Measurements from ENCODE around the gene ADH1A. TPM values are rescaled to one million over a fixed set of nuclear protein-coding genes. Genes with fewer than 3 reads are reported as not detected.
"Not testable (repeated sequence)": the region's sequence is repeated elsewhere in the genome, so short reads cannot be mapped to it uniquely, and the experiment has no call there.

ADH1A gene
- total RNA-seq, 2 experiments from 2014 or later, result not detected

DNA sequence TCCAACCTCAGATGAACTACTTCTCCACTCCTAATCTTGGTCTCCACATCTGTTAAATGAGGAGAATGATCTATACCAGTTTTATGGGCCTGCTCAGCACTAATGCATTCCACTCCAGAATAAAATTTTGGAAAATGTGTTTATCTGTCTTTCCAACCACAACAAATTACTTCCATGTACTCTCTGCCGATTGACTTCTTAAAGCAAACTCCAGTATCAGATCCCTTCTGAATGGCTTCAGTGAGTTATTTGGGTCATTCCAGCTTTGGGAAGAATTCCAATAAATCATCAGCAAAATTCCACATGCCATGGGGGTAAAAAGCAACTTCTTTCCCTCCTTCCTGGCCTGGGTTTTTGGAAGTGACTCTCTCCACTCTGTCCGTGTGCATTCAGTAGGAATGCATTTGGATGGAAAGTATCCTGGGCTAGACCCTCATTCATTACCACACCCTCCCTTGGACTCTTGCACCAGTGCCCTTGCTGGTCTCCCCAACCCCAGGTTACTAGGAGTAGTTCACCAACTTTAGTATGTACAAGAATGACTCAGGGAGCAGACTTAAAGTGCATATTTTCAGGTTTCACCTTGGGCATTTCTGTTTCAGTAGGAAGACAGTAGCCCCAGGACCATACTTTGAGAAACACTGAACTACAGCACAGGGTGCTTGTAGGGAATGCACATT is 56.3 kb downstream of the ADH1A start:
- intact Hi-C loops (cut with micrococcal nuclease; ENCODE audit: unreplicated experiment), result no loop called here
- H3K4me1 ChIP-seq (ENCODE audit: insufficient read depth, low read length, poor library complexity, severe bottlenecking), result no peaks in the 10 kb centered on the region
- no peak overlapping the region for H3K27ac ChIP-seq (ENCODE audit: low read depth, low read length, poor library complexity, severe bottlenecking)
- no peak overlapping the region for H3K4me2 ChIP-seq (ENCODE audit: low read length)
- no peaks in the 10 kb centered on the region for H3K9me3 ChIP-seq (ENCODE audit: low read length)
- no peaks in the 10 kb centered on the region for H3K36me3 ChIP-seq (ENCODE audit: insufficient read depth, low read length)
- BruUV-seq (replicated peaks), result no TSS peak
- no peak overlapping the region for H3K4me3 ChIP-seq (ENCODE audit: low read depth, low read length, poor library complexity, severe bottlenecking)
- CTCF ChIA-PET (ENCODE audit: unreplicated experiment), result no interaction called here
- no peak overlapping the region for H2AFZ ChIP-seq (ENCODE audit: low read length)
- no peak for DNase-seq (ENCODE audit: low spot score)
- POLR2A ChIA-PET, result interaction anchor here (1.2 kb wide), 1 partner anchor 9 kb away, joined by 3 read pairs; no protein-coding TSS in a partner anchor
- H3K9me2 ChIP-seq (ENCODE audit: insufficient read depth, low read length), result no peaks in the 10 kb centered on the region
- TF ChIP-seq, protein P1, sequence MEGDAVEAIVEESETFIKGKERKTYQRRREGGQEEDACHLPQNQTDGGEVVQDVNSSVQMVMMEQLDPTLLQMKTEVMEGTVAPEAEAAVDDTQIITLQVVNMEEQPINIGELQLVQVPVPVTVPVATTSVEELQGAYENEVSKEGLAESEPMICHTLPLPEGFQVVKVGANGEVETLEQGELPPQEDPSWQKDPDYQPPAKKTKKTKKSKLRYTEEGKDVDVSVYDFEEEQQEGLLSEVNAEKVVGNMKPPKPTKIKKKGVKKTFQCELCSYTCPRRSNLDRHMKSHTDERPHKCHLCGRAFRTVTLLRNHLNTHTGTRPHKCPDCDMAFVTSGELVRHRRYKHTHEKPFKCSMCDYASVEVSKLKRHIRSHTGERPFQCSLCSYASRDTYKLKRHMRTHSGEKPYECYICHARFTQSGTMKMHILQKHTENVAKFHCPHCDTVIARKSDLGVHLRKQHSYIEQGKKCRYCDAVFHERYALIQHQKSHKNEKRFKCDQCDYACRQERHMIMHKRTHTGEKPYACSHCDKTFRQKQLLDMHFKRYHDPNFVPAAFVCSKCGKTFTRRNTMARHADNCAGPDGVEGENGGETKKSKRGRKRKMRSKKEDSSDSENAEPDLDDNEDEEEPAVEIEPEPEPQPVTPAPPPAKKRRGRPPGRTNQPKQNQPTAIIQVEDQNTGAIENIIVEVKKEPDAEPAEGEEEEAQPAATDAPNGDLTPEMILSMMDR (conservative IDR thresholded peaks at IDR 0.05; ENCODE audit: low read length), result no peak
- TF ChIP-seq EZH2phosphoT487 (IDR thresholded peaks at IDR 0.05; ENCODE audit: borderline replicate concordance, low read depth, low read length), result no peak
- no peaks in the 10 kb centered on the region for H4K20me1 ChIP-seq (ENCODE audit: insufficient read depth, low read length)
- no peaks in the 10 kb centered on the region for H3K79me2 ChIP-seq (ENCODE audit: insufficient read depth, low read depth, low read length)

DNA sequence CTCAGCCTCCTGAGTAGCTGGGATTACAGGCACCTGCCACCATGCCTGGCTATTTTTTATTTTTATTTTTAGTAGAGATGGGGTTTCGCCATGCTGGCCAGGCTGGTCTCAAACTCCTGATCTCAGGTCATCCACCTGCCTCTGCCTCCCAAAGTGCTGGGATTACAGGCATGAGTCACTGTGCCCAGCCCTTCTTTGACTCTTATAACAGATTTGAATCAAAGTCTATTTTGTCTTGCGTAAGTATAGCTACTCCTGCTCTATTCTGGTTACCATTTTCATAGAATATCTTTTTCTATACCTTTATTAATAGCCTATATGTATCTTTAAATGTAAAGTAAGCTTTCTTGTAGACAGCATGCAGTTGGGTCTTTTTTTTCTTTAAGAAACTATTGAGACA is 57.4 kb downstream of the ADH1A start:
- H4K20me1 ChIP-seq (ENCODE audit: insufficient read depth, low read length); BruUV-seq (replicated peaks); H3K36me3 ChIP-seq (ENCODE audit: insufficient read depth, low read length); DNase-seq (ENCODE audit: low spot score); H3K27ac ChIP-seq (ENCODE audit: low read depth, low read length, poor library complexity, severe bottlenecking); intact Hi-C loops (cut with micrococcal nuclease; ENCODE audit: unreplicated experiment); H3K4me1 ChIP-seq (ENCODE audit: insufficient read depth, low read length, poor library complexity, severe bottlenecking); H3K4me2 ChIP-seq (ENCODE audit: low read length); H2AFZ ChIP-seq (ENCODE audit: low read length); H3K79me2 ChIP-seq (ENCODE audit: insufficient read depth, low read depth, low read length); H3K9me3 ChIP-seq (ENCODE audit: low read length); H3K4me3 ChIP-seq (ENCODE audit: low read depth, low read length, poor library complexity, severe bottlenecking); H3K9me2 ChIP-seq (ENCODE audit: insufficient read depth, low read length); CTCF ChIA-PET (ENCODE audit: unreplicated experiment): not testable (repeated sequence)
- POLR2A ChIA-PET, result interaction anchor here (1.2 kb wide), 1 partner anchor 10 kb away, joined by 3 read pairs; no protein-coding TSS in a partner anchor

DNA sequence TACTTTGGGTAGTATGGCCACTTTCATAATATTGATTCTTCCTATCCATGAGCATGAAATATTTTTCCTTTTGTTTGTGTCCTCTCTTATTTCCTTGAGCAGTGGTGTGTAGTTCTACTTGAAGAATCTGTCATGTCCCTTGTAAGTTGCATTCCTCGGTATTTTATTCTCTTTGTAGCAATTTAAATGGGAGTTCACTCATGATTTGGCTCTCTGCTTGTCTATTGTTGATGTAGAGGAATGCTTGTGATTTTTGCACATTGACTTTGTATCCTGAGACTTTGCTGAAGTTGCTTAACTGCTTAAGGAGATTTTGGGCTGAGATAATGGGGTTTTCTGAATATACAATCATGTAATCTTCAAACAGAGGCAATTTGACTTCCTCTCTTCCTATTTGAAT is 62.1 kb downstream of the ADH1A start:
- H4K20me1 ChIP-seq (ENCODE audit: insufficient read depth, low read length); H2AFZ ChIP-seq (ENCODE audit: low read length); DNase-seq (ENCODE audit: low spot score); H3K4me1 ChIP-seq (ENCODE audit: insufficient read depth, low read length, poor library complexity, severe bottlenecking); H3K4me2 ChIP-seq (ENCODE audit: low read length); H3K36me3 ChIP-seq (ENCODE audit: insufficient read depth, low read length); H3K27ac ChIP-seq (ENCODE audit: low read depth, low read length, poor library complexity, severe bottlenecking); H3K9me3 ChIP-seq (ENCODE audit: low read length); H3K9me2 ChIP-seq (ENCODE audit: insufficient read depth, low read length); POLR2A ChIA-PET; CTCF ChIA-PET (ENCODE audit: unreplicated experiment); intact Hi-C loops (cut with micrococcal nuclease; ENCODE audit: unreplicated experiment); BruUV-seq (replicated peaks); H3K4me3 ChIP-seq (ENCODE audit: low read depth, low read length, poor library complexity, severe bottlenecking); H3K79me2 ChIP-seq (ENCODE audit: insufficient read depth, low read depth, low read length): not testable (repeated sequence)

DNA sequence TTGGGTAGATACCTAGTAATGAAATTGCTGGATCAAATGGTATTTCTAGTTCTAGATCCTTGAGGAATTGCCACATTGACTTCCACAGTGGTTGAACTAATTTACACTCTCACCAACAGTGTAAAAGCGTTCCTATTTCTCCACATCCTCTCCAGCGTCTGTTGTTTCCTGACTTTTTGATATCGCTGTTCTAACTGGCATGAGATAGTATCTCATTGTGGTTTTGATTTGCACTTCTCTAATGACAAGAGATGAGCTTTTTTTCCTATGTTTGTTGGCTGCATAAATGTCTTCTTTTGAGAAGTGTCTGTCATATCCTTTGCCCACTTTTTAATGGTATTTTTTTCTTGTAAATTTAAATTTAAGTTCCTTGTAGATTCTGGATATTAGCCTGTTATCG is 63.1 kb downstream of the ADH1A start:
- H3K27ac ChIP-seq (ENCODE audit: low read depth, low read length, poor library complexity, severe bottlenecking); H2AFZ ChIP-seq (ENCODE audit: low read length); H3K36me3 ChIP-seq (ENCODE audit: insufficient read depth, low read length); H3K4me2 ChIP-seq (ENCODE audit: low read length); DNase-seq (ENCODE audit: low spot score); H3K79me2 ChIP-seq (ENCODE audit: insufficient read depth, low read depth, low read length); H4K20me1 ChIP-seq (ENCODE audit: insufficient read depth, low read length); intact Hi-C loops (cut with micrococcal nuclease; ENCODE audit: unreplicated experiment); H3K9me3 ChIP-seq (ENCODE audit: low read length); CTCF ChIA-PET (ENCODE audit: unreplicated experiment); H3K9me2 ChIP-seq (ENCODE audit: insufficient read depth, low read length); H3K4me1 ChIP-seq (ENCODE audit: insufficient read depth, low read length, poor library complexity, severe bottlenecking); BruUV-seq (replicated peaks); H3K4me3 ChIP-seq (ENCODE audit: low read depth, low read length, poor library complexity, severe bottlenecking); POLR2A ChIA-PET: not testable (repeated sequence)

Other genes with a start within 250 kb of the ADH1A start
- gene ADH5, start 202.2 kb downstream of the ADH1A start, total RNA-seq (2014; rRNA removed; shearing (Covaris generic)), result 50.0 and 62.6 TPM in 2 replicates
- gene ADH5, start 202.2 kb downstream of the ADH1A start, total RNA-seq (2022), result 84.5 and 88.6 TPM in 2 replicates
- gene ADH4, start 146.7 kb downstream of the ADH1A start, total RNA-seq (2014; rRNA removed; shearing (Covaris generic)), result not detected in 2 replicates
- gene ADH4, start 146.7 kb downstream of the ADH1A start, total RNA-seq (2022), result not detected in 2 replicates
- not detected in 2 replicates for gene ADH6, start 71.7 kb downstream of the ADH1A start, total RNA-seq (2014; rRNA removed; shearing (Covaris generic))
- gene ADH6, start 71.7 kb downstream of the ADH1A start, total RNA-seq (2022), result not detected in 2 replicates
- not detected in 2 replicates for gene ADH1B, start 30.4 kb upstream of the ADH1A start, total RNA-seq (2014; rRNA removed; shearing (Covaris generic))
- gene ADH1B, start 30.4 kb upstream of the ADH1A start, total RNA-seq (2022), result not detected in 2 replicates
- gene ADH1C, start 61.8 kb upstream of the ADH1A start, total RNA-seq (2014; rRNA removed; shearing (Covaris generic)), result not detected in 2 replicates
- gene ADH1C, start 61.8 kb upstream of the ADH1A start, total RNA-seq (2022), result not detected in 2 replicates
- gene ADH7, start 144.4 kb upstream of the ADH1A start, total RNA-seq (2014; rRNA removed; shearing (Covaris generic)), result not detected in 2 replicates
- gene ADH7, start 144.4 kb upstream of the ADH1A start, total RNA-seq (2022), result not detected in 2 replicates
- gene C4orf17, start 220.0 kb upstream of the ADH1A start, total RNA-seq (2014; rRNA removed; shearing (Covaris generic)), result not detected in 2 replicates
- gene C4orf17, start 220.0 kb upstream of the ADH1A start, total RNA-seq (2022), result not detected in 2 replicates

Measured in OCI-LY7 (cell line).